Measurements from ENCODE around the gene AGBL1.

AGBL1 gene

GRCh38 chr15:86139828-86140227, 60.2 kb downstream of the AGBL1 start:
- Histone ChIP-seq H3K9ac (ENCODE audit: low read depth, low read length) (no peak overlapping the region), H3K4me1 (ENCODE audit: control insufficient read depth, insufficient read depth, low read length) (no peaks in the 10 kb centered on the region), H3K27me3 (ENCODE audit: control insufficient read depth, insufficient read depth, low read length) (no peaks in the 10 kb centered on the region)

DNA sequence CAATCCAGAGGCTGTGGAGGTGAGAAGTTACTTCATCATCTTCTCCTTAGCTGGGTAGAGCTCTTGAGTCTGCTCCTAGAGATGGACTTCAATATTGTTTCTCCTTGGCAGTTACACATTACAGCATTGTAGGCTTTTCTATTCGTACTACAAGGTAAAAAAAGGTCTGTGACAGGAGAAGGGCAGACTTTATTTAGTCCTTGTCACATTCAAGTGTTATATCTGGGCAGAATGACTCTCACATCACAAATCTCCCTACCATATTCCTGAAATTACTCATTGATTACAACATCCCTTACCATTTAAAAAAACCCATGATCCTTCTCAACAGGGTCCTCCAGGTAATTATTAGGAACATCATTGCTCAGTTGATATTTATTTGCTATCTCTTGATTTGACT, 75.0 kb downstream of the AGBL1 start:
- no peaks in the 10 kb centered on the region for H3K36me3 ChIP-seq (ENCODE audit: control insufficient read depth, insufficient read depth, low read length)
- H3K27me3 ChIP-seq (ENCODE audit: control insufficient read depth, insufficient read depth, low read length), result no peaks in the 10 kb centered on the region
- H3K4me3 ChIP-seq (ENCODE audit: low read depth, low read length), result no peak overlapping the region
- no peaks in the 10 kb centered on the region for H3K9me3 ChIP-seq (ENCODE audit: control insufficient read depth, insufficient read depth, low read length)
- no peak overlapping the region for H3K9ac ChIP-seq (ENCODE audit: low read depth, low read length)
- H3K4me1 ChIP-seq (ENCODE audit: control insufficient read depth, insufficient read depth, low read length), result no peaks in the 10 kb centered on the region

More at GRCh38 chr15:86139828-86140227, 60.2 kb downstream of the AGBL1 start:
- H3K4me3 ChIP-seq (ENCODE audit: low read depth, low read length), result no peak overlapping the region
- no peaks in the 10 kb centered on the region for H3K36me3 ChIP-seq (ENCODE audit: control insufficient read depth, insufficient read depth, low read length)
- H3K9me3 ChIP-seq (ENCODE audit: control insufficient read depth, insufficient read depth, low read length), result no peaks in the 10 kb centered on the region

- no peak overlapping the region for H3K9ac ChIP-seq (ENCODE audit: low read depth, low read length)
- no peaks in the 10 kb centered on the region for H3K4me1 ChIP-seq (ENCODE audit: control insufficient read depth, insufficient read depth, low read length)
Measured at GRCh38 chr15:86155551-86155950, 75.9 kb downstream of the AGBL1 start.

GRCh38 chr15:86157606-86158293, 78.1 kb downstream of the AGBL1 start:
- Histone ChIP-seq H3K36me3 (ENCODE audit: control insufficient read depth, insufficient read depth, low read length) (no peaks in the 10 kb centered on the region), H3K9me3 (ENCODE audit: control insufficient read depth, insufficient read depth, low read length) (no peaks in the 10 kb centered on the region), H3K4me1 (ENCODE audit: control insufficient read depth, insufficient read depth, low read length) (peaks cover 3% of the 10 kb centered on the region), H3K4me3 (ENCODE audit: low read depth, low read length) (no peak overlapping the region), H3K9ac (ENCODE audit: low read depth, low read length) (no peak overlapping the region), H3K27me3 (ENCODE audit: control insufficient read depth, insufficient read depth, low read length) (no peaks in the 10 kb centered on the region)

More at GRCh38 chr15:86155551-86155950, 75.9 kb downstream of the AGBL1 start:
- Histone ChIP-seq H3K27me3 (ENCODE audit: control insufficient read depth, insufficient read depth, low read length) (no peaks in the 10 kb centered on the region), H3K4me3 (ENCODE audit: low read depth, low read length) (no peak overlapping the region), H3K9me3 (ENCODE audit: control insufficient read depth, insufficient read depth, low read length) (no peaks in the 10 kb centered on the region), H3K36me3 (ENCODE audit: control insufficient read depth, insufficient read depth, low read length) (no peaks in the 10 kb centered on the region)

DNA sequence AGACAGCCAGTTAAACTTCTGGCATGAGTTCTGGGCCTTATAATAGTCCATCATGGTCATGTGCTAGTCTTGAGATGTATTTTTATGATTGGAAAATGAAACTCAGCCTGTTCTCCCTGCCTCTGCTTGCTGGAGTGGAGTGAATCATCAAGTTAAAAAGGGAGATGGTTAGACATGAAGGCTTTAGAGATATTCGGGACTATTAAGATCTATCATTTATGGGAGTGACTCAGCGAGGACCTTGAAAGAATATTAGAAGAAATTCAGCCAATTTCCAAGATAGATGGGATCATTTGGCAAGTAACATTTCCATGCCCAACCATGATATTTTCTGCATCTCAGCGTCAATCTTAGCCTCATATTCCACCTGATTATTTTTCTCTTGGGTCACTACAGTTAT, 79.8 kb downstream of the AGBL1 start:
- Histone ChIP-seq H3K36me3 (ENCODE audit: control insufficient read depth, insufficient read depth, low read length) (no peaks in the 10 kb centered on the region), H3K27me3 (ENCODE audit: control insufficient read depth, insufficient read depth, low read length) (no peaks in the 10 kb centered on the region), H3K4me3 (ENCODE audit: low read depth, low read length) (no peak overlapping the region), H3K4me1 (ENCODE audit: control insufficient read depth, insufficient read depth, low read length) (peaks cover 3% of the 10 kb centered on the region), H3K9ac (ENCODE audit: low read depth, low read length) (no peak overlapping the region), H3K9me3 (ENCODE audit: control insufficient read depth, insufficient read depth, low read length) (no peaks in the 10 kb centered on the region)

DNA sequence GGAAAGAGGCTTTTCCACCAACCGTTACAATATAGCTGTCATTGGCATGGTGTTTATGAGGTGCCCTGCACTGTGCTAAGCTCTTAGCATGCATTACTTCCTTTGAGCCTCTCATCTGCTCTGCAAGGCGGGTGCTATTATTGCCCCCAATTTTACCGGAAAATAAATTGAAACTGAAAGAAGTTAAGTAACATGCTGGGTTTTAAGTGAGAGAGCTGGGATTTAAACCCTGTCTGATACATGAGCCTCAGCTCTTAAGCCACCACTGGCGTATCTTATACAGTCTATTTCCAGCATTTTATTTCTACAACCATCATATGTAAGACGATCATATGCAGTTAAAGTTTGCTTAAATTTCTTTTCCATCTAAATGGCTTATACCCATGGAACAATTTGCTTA, 81.6 kb downstream of the AGBL1 start:
- Histone ChIP-seq H3K4me1 (ENCODE audit: control insufficient read depth, insufficient read depth, low read length) (peaks cover 3% of the 10 kb centered on the region), H3K9me3 (ENCODE audit: control insufficient read depth, insufficient read depth, low read length) (no peaks in the 10 kb centered on the region), H3K36me3 (ENCODE audit: control insufficient read depth, insufficient read depth, low read length) (no peaks in the 10 kb centered on the region), H3K9ac (ENCODE audit: low read depth, low read length) (no peak overlapping the region), H3K27me3 (ENCODE audit: control insufficient read depth, insufficient read depth, low read length) (no peaks in the 10 kb centered on the region), H3K4me3 (ENCODE audit: low read depth, low read length) (no peak overlapping the region)

- Histone ChIP-seq H3K27me3 (ENCODE audit: control insufficient read depth, insufficient read depth, low read length) (no peaks in the 10 kb centered on the region), H3K9me3 (ENCODE audit: control insufficient read depth, insufficient read depth, low read length) (no peaks in the 10 kb centered on the region), H3K9ac (ENCODE audit: low read depth, low read length) (no peak overlapping the region), H3K4me1 (ENCODE audit: control insufficient read depth, insufficient read depth, low read length) (peaks cover 3% of the 10 kb centered on the region), H3K4me3 (ENCODE audit: low read depth, low read length) (no peak overlapping the region), H3K36me3 (ENCODE audit: control insufficient read depth, insufficient read depth, low read length) (no peaks in the 10 kb centered on the region)
Measured at GRCh38 chr15:86162172-86162591, 82.5 kb downstream of the AGBL1 start.

DNA sequence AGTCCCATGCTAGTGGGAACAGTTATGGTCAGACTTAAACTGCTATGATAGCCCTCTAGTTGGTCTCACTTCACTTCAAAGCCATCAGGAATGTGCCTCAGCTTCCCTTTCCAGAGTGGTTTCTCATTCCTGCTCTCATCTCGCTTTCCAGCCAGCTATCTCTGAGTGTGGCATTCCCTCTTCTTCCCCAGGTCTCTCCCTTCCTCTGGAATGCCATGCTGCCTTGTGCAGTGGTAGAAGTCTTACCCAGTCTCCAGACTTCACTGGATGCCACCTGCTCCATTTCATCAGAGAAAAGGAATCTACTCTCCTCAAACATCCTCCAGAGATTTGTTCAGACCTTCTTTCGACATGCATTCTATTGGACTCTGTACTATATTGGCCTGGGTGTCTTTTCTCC, 83.0 kb downstream of the AGBL1 start:
- H3K9ac ChIP-seq (ENCODE audit: low read depth, low read length), result no peak overlapping the region
- H3K4me3 ChIP-seq (ENCODE audit: low read depth, low read length), result no peak overlapping the region
- peaks cover 3% of the 10 kb centered on the region for H3K4me1 ChIP-seq (ENCODE audit: control insufficient read depth, insufficient read depth, low read length)
- no peaks in the 10 kb centered on the region for H3K9me3 ChIP-seq (ENCODE audit: control insufficient read depth, insufficient read depth, low read length)
- H3K36me3 ChIP-seq (ENCODE audit: control insufficient read depth, insufficient read depth, low read length), result no peaks in the 10 kb centered on the region
- H3K27me3 ChIP-seq (ENCODE audit: control insufficient read depth, insufficient read depth, low read length), result no peaks in the 10 kb centered on the region

DNA sequence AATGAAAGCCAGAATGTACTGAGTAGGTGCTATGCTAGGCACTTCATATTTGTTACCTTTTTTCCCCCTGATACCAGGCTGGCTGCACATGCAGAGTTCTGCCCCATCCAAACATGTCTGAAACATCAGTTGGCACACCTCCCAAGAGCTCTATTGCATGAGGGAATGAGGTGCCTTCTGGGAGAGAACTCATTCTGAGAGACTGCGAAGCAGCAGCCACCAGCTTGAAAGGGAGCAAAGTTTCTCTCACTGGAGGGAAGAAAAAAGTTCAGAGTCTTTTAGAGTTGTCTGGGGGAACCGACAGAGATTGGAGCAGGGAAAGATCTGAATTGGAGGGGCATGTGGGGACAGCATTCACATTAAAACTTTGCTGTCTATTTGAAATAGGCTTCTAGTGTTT, 84.1 kb downstream of the AGBL1 start:
- Histone ChIP-seq H3K4me1 (ENCODE audit: control insufficient read depth, insufficient read depth, low read length) (peaks cover 3% of the 10 kb centered on the region), H3K9me3 (ENCODE audit: control insufficient read depth, insufficient read depth, low read length) (no peaks in the 10 kb centered on the region), H3K4me3 (ENCODE audit: low read depth, low read length) (no peak overlapping the region), H3K36me3 (ENCODE audit: control insufficient read depth, insufficient read depth, low read length) (no peaks in the 10 kb centered on the region), H3K9ac (ENCODE audit: low read depth, low read length) (no peak overlapping the region), H3K27me3 (ENCODE audit: control insufficient read depth, insufficient read depth, low read length) (no peaks in the 10 kb centered on the region)

DNA sequence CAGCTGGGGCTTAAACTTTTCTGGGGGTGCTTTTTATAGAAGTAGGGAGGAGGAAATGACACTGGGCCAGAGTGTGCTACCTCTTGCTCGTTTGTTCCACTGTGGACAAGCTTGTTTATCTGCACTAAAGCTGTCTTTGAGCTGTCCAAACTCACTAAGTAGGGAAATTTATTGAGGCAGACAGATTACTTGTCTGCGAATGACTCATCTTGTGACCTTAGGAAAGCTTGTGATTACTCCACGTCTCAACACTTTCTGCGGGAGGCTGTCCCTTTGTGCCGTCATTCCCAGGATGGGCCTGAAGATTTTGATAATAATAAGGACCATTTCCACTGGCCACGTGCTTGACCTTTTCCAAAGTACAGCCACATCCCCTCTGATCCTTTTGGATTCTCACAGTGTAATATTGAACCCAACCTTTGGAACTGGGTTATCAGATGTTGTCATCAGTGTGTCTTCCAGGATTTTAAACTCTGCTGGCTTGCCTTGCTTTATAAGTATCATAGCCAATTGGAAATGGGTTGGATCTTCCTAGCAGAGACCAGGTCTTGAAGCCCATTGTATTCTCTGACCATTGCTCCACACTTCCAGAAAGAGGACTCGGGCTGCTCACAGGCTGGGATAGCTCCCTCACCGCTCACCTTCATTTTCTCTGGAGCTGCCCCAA, 84.7 kb downstream of the AGBL1 start:
- no peak overlapping the region for H3K9ac ChIP-seq (ENCODE audit: low read depth, low read length)
- H3K4me3 ChIP-seq (ENCODE audit: low read depth, low read length), result no peak overlapping the region
- no peaks in the 10 kb centered on the region for H3K27me3 ChIP-seq (ENCODE audit: control insufficient read depth, insufficient read depth, low read length)
- no peaks in the 10 kb centered on the region for H3K9me3 ChIP-seq (ENCODE audit: control insufficient read depth, insufficient read depth, low read length)
- H3K36me3 ChIP-seq (ENCODE audit: control insufficient read depth, insufficient read depth, low read length), result no peaks in the 10 kb centered on the region
- peaks cover 3% of the 10 kb centered on the region for H3K4me1 ChIP-seq (ENCODE audit: control insufficient read depth, insufficient read depth, low read length)

- H3K4me3 ChIP-seq (ENCODE audit: low read depth, low read length), result no peak overlapping the region
- no peaks in the 10 kb centered on the region for H3K9me3 ChIP-seq (ENCODE audit: control insufficient read depth, insufficient read depth, low read length)
Measured at GRCh38 chr15:86165265-86166211, 85.9 kb downstream of the AGBL1 start.

More at GRCh38 chr15:86165265-86166211, 85.9 kb downstream of the AGBL1 start:
- Histone ChIP-seq H3K9ac (ENCODE audit: low read depth, low read length) (no peak overlapping the region), H3K36me3 (ENCODE audit: control insufficient read depth, insufficient read depth, low read length) (no peaks in the 10 kb centered on the region), H3K4me1 (ENCODE audit: control insufficient read depth, insufficient read depth, low read length) (peaks cover 3% of the 10 kb centered on the region), H3K27me3 (ENCODE audit: control insufficient read depth, insufficient read depth, low read length) (no peaks in the 10 kb centered on the region)
